Measurements from ENCODE around the gene IFI44. TPM values are rescaled to one million over a fixed set of nuclear protein-coding genes. Genes with fewer than 3 reads are reported as not detected.

Gene IFI44, protein sequence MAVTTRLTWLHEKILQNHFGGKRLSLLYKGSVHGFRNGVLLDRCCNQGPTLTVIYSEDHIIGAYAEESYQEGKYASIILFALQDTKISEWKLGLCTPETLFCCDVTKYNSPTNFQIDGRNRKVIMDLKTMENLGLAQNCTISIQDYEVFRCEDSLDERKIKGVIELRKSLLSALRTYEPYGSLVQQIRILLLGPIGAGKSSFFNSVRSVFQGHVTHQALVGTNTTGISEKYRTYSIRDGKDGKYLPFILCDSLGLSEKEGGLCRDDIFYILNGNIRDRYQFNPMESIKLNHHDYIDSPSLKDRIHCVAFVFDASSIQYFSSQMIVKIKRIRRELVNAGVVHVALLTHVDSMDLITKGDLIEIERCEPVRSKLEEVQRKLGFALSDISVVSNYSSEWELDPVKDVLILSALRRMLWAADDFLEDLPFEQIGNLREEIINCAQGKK
- polyA plus RNA-seq (ENCODE audit: insufficient read depth in 1 of 5, insufficient read length in 5 of 5, low replicate concordance in 1 of 5) = 10 to 100 TPM; 41.0 to 71.4 (median 57.8) TPM
- long read RNA-seq, donor 1, transcript IFI44-209 (7 exons, 1,117 nt) = major isoform, 7 of 26 reads
- long read RNA-seq, donor 1, partial matches to known transcripts = 13 of 26 reads
- long read RNA-seq, donor 1, other reads (novel, unspliced or antisense) = 0 of 26 reads
- long read RNA-seq, donor 2, partial matches to known transcripts = 0 of 2 reads
- long read RNA-seq, donor 2, other reads (novel, unspliced or antisense) = 0 of 2 reads
- long read RNA-seq, donor 3, transcript IFI44-209 (7 exons, 1,117 nt) = major isoform, 5 of 13 reads
- long read RNA-seq, donor 3, partial matches to known transcripts = 5 of 13 reads
- long read RNA-seq, donor 3, other reads (novel, unspliced or antisense) = 0 of 13 reads
- long read RNA-seq, donor 4, partial matches to known transcripts = 5 of 12 reads
- long read RNA-seq, donor 4, other reads (novel, unspliced or antisense) = 0 of 12 reads
- long read RNA-seq, donor 5, transcript IFI44-207 (2 exons, 577 nt) = major isoform, 5 of 28 reads
- long read RNA-seq, donor 5, partial matches to known transcripts = 17 of 28 reads
- long read RNA-seq, donor 5, other reads (novel, unspliced or antisense) = 0 of 28 reads
- long read RNA-seq, donor 6, transcript IFI44-209 (7 exons, 1,117 nt) = major isoform, 8 of 23 reads
- long read RNA-seq, donor 6, transcript IFI44-207 (2 exons, 577 nt) = minor isoform, 5 of 23 reads
- long read RNA-seq, donor 6, partial matches to known transcripts = 0 of 23 reads
- long read RNA-seq, donor 6, other reads (novel, unspliced or antisense) = 5 of 23 reads
- long read RNA-seq, donor 7, partial matches to known transcripts = 0 of 7 reads
- long read RNA-seq, donor 7, other reads (novel, unspliced or antisense) = 0 of 7 reads
- long read RNA-seq, donor 8, partial matches to known transcripts = 9 of 14 reads
- long read RNA-seq, donor 8, other reads (novel, unspliced or antisense) = 0 of 14 reads

DNA sequence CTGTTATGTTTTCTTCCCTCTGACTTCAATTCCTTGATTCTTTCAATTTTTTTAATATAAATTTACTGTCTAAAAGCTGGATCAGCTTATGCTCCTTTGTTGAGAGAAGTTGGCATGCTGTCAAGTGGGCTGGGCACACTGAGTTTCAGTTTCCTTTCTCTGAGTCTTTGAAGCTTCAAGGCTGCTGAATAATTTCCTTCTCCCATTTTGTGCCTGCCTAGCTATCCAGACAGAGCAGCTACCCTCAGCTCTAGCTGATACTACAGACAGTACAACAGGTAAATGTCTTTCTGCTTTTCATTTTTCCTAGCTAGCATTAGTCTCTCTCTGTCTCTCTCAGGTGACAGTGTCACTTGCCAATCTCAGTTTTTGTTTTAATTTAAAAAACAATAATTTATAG lies at the start of gene IFI44:
Gene IFI44, plus strand, starts transcription at position 204 of the 400 bp plus-strand sequence. CDS start 365 bp downstream, outside the sequence.
- DNase-seq = peak; percentile 83 to 86

DNA sequence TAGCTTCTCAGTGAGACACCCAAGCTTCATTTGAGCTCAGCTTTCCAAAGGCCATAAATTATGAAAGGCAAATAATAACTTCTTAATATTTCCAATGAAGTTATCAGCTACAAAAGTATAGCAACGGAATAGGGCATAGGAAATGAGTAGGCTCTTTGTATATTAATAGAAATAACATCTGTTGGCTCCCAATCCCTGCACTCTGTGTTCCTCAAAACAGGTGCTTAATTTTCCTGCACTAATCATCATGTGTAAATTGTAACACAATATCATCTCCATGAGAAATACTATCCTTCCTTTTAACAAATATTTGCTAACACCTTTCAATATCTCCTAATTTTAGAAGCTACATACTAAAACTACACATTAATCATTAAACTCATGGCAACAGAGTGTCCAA lies 48.6 kb upstream of the IFI44 start:
- no peak for DNase-seq

DNA sequence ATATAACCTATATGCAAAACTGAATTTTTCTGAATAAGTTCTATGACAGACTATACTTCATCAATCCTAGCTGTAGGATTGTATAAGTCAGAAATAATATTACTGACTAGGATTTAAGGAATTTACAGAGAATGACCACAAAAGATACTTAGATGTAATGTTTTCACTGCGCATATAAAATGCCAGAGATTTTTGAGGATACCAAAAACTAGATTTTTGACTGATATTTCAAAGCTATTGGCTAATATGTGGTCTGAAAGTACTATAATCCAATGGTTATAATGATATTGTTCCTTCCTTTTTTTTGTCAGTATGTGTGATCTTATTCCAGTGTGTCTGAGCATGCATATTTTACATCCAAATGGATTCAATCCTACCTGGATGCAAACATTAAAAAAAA lies 46.4 kb upstream of the IFI44 start:
- no peak for DNase-seq

DNA sequence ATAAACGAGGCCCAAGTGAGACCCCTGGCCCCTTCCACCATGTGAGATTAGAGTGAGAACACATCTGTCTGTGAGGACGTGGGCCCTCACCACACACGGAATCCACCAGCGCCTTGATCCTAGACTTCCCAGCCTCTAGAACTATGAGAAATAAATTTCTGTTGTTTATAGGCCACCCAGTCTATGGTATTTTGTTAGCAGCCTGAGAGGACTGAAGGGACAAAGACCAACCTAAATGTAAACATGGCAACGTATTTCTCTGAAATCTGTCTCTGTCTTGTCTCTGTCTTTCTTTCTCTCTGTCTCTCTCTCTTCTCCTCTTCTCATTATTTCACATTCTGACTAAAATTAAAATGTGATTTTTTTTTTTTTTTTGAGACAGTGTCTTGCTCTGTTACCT lies 45.0 kb upstream of the IFI44 start:
- DNase-seq = no peak

DNA sequence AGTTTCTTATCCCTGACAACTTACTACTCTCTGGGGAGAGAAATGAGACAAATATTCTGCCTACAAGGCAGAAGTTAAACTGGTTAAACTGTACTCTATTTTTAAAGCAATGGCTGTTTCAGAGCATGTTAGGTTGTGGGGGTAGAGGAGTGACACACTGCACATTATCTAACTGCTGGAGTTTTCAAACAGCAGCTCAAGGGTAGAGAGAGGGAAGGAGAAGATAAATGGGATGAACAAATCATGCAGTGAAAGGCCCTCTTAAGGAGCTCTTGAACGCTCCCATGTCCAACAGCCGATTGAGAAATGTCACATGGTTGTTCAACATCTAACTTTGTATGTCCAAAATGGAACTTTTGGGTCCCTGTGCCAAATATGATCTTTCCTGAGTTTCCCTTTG lies 43.4 kb upstream of the IFI44 start:
- no peak for DNase-seq

DNA sequence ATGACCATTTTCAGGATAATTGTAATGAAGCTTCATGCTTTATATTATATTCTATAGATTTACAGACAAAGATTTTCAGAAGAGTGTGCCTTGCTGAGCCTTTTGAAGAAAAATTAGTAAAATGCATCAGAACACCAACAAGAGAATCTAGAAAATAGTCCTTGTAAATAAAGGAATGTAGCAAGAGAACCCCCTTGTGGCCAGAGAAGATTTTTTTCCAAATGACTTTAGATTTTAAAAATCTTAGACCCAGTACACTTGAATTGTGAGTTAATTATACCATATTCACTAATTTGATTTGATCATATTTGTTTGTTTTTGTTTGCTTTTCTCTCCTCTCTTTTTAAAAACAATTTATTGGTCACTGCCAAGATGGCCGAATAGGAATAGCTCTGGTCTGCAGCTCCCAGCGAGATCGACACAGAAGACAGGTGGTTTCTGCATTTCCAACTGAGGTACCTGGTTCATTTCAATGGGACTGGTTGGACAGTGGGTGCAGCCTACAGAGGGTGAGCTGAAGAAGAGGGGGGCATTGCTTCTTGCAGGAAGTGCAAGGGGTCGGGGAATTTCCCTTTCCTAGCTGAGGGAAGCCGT lies 42.2 kb upstream of the IFI44 start:
- DNase-seq = peak in 1 of 2 donors; percentile 6

DNA sequence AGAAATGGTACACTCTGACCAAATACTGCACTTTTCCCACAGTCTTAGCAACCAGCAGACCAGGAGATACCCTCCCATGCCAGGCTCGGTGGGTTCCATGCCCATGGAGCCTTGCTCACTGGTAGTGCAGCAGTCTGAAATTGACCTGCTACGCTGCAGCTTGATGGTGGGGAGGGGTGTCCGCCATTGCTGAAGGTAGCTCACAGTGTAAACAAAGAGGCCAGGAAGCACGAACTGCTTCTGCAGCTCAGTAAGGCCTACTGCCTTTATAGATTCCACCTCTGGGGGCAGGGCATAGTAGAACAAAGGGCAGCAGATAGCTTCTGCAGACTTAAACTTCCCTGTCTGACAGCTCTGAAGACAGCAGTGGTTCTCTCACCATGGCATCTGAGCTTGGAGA lies 41.7 kb upstream of the IFI44 start:
- no peak for DNase-seq

DNA sequence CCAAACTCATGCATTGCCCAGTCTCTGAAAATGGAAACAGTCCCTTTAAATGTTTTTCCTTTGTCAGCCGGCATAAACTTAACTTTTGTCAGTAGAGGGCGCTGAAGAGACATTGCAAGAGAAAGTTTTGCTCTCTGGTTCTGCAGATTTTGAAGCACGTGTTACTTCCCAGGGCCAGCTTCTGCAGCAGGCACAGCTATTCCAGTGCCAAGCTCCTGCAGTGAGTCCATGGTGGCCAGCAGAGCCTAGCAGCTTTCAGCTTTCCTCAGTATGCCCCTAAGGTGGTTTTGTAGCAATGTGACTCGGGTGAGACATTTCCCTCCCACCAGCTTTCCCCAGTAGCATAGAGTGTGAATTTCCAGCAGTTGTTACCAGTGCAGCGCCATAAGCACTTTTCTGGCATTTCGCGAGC lies 32.0 kb upstream of the IFI44 start:
- peak; percentile 72 to 80 for DNase-seq

DNA sequence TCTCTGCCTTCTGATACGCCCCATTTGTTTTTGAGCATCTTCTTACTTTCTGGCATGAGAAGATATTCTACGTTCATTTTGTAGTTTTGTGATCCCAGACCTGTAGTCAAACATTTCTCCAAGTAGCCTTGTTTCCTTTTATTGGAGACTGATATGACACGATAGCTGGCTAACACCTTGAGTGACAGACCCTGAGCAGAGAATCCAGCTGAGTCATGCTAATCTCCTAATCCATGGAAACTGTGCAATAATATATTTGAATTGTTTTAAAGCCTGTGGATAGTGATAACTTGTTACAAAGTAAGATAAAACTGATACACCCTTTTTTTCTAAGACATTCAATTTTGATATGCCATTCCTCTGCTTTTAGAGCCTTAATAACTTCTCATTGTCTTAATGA lies 30.6 kb upstream of the IFI44 start:
- DNase-seq = no peak

DNA sequence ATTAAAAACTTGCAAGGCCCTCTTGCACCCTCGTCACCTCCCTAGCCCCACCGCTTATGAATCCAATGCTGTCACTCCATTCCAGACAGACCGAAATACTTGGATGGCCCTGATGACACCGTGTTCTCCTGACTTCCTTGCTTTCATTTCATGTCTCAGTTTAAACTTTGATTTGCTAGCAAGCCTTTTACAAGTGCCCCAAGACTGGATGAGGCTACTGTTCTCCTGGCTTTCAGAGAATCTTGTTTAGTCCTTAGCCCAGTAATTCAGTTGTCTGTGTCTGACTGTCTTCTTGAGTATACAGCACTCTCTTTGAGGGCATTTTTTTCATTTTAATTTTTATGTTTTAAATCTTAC lies 30.2 kb upstream of the IFI44 start:
- peak in 1 of 2 donors; percentile 14 for DNase-seq

DNA sequence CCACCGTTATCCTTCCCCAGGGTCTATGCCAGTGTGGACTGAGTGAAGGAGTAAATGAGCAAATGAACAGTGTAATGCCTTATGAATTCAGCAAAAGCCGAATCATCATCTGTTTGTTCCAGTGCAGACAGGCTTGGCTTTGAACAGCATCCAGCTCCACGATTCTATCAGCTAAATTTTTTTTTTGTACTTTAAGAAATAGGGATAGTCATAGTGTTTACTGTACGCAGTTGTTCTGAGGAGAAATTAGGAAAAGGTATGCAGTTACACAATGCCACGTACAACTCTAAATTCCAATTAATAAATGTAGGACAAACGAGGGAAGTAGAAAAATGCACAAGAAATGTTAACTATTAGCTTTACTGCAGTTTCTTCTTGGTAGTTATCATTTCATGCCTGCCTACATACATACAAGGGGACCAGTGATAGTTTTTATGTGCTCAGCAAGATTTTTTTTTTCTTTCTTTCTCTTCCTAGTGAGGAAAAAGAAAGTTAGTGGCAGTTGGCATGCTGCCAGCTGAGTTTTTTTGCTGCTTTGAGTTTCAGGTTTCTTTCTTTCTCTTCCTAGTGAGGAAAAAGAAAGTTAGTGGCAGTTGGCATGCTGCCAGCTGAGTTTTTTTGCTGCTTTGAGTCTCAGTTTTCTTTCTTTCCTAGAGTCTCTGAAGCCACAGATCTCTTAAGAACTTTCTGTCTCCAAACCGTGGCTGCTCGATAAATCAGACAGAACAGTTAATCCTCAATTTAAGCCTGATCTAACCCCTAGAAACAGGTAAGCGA lies 29.6 kb upstream of the IFI44 start, which contains the start of gene IFI44L:
Gene IFI44L, plus strand, starts transcription at position 646 of the 777 bp plus-strand sequence. CDS start 7,468 bp downstream, outside the sequence.
- peak; percentile 37 to 52 for DNase-seq

DNA sequence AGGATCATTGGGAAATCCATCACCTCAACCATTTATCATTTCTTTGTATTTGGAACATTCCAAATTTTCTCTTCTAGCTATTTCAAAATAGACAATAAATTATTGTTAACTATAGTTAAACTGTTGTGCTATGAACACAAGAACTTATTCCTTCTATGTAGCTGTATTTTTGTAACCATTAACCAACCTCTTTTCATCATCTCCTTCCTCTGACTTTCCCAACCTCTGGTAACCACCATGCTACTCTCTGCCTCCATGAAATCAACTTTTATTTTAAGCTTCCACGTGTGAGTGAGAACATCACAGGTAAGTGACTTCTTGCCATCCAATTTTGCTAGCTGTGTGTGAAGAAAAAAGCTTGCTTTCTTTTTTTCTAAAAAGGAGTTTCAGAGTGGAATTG lies 29.0 kb upstream of the IFI44 start:
- DNase-seq = no peak

DNA sequence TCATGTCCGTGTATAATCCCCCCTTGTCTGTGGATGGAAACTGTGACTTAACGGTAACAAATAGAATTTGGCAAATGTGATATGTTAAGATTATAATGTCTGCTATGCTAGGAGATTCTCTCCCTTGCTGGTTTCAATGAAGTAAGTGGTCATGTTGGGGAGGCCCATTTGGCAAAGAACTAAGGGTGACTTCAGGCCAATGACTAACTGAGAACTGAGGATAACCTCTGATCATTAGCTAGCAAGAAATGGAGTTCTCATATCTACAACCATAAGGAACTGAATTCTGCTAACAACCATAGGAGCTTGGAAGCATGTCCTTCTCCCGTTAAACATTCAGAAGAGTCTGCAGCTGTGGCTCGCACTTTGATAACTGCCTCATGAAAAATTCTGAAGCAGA lies 27.1 kb upstream of the IFI44 start:
- no peak for DNase-seq

DNA sequence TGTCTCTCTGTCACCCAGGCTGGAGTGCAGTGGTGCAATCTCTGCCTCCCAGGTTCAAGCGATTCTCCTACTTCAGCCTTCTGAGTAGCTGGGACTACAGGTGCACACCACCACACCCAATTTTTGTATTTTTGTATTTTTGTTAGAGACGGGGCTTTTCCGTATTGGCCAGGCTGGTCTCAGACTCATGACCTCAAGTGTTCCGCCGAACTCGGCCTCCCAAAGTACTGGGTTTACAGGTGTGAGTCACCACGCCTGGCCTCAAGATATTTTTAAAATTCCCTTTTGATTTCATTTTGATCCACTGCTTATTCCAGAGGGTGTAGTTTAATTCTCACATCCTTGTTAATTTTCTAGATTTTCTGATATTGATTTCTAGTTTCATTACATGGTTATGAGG lies 25.6 kb upstream of the IFI44 start:
- DNase-seq = no peak

DNA sequence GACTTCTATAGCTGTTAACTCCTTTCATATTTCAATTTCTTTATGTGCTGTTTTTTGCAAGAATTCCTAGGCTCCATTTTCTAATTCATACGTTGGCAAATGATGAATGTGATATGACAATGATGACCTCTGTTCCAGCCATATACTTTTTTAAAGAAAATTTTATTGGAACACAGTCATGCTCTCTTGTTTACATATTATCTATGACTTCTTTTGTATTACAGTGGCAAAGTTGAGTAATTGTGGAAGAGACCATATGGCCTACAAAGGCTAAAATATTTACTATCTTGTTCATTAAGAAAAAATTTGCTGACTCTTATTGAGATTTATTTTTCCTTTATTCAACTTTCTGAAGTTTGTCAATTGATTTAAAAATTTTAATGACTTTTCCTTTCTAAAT lies 22.3 kb upstream of the IFI44 start:
- DNase-seq = no peak

DNA sequence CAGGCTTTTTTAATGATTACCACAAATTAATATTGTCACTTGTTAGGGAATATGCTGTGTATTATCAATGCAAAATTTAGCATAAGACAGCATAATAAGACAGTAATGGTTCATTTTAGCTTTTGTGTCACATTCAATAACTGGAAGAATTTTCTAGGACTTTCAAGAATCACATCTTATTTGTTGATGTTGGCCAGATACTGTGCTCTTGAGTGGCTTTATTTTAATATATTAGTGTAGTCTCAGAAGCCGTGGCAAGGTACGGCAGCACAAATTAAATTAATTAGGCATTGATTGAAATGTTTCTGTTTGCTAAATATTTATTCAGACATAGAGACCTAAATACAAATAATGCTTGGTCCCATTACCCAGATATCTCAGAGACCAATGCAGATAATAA lies 19.0 kb upstream of the IFI44 start:
- DNase-seq = no peak

DNA sequence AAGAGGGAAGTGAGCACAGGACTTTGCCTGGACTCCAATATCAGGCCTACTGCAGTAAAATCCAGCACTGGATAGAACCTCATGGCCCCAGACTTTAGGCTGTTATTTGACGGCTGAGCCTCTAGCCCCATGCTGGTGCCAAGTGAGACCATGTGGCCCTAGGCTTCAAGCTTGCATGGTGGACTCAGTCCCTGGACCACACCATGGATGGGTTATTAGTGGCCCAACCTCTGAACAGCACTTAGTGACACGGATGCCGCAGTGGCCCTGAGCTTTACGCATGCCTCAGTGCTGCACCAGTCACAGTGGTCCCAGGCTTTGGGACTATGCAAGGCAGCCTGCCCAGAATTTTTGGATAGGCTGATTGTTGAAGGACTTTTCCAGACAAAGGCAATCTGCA lies 16.4 kb upstream of the IFI44 start:
- DNase-seq = no peak

DNA sequence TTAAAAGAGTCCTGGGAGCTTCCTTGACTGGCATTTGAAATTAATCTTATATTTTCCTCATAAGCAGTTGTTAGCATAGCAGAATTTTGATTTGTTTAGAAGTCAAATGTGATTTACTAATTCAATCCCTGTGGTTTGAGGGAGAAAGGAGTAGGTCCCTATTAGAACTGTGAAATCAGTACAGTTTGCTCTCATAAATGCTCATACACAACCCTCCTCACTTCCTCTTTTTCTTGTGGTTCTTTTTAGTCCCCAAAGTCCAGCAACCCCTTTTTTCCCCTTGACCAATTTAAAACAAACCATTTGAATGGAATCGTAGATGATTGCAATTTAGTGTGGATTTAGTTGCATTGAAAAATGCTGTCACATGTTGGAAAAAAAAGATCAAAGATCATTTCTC lies 9.2 kb upstream of the IFI44 start:
- DNase-seq = no peak

DNA sequence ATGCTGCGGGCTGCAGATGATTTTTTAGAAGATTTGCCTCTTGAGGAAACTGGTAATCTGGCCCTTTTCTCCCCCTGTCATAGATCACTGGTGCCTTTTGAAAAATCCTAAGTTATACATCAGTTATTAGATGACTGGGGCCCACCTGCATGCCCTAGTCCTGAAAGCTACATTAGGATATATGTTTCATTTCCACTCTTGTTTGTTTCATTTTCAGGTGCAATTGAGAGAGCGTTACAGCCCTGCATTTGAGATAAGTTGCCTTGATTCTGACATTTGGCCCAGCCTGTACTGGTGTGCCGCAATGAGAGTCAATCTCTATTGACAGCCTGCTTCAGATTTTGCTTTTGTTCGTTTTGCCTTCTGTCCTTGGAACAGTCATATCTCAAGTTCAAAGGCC lies 8.1 kb upstream of the IFI44 start:
- no peak for DNase-seq

DNA sequence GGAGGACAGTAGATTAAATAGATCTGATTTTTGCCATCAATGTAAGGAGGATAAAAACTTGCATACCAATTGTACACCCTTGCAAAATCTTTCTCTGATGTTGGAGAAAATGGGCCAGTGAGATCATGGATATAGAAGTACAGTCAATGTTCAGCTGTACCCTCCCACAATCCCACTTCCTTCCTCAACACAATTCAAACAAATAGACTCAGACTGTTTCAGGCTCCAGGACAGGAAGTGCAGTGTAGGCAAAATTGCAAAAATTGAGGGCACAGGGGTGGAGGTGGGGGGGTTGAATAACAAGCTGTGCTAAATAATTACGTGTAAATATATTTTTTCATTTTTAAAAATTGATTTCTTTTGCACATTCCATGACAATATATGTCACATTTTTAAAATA lies 3.9 kb upstream of the IFI44 start:
- peak in 1 of 2 donors; percentile 2 for DNase-seq
